Activated CD4-positive, alpha-beta T cell treated with anti-CD3 and anti-CD28 coated beads, Interleukin-10, Interleukin-2, amounts not matched to agents 100 ng/mL and 50 ng/mL, durations not matched to agents 16 hours and 8 hours (primary cell): Measurements from ENCODE around the gene USP44.
"Not testable (repeated sequence)": the region's sequence is repeated elsewhere in the genome, so short reads cannot be mapped to it uniquely, and the experiment has no call there.

Experiments
- DNase-seq: peaks from one replicate; pipeline ENCODE4 v3.0.0-alpha.2; 2020

The USP44 gene

GRCh38 chr12:95505039-95505438, 46.2 kb downstream of the USP44 start:
- no peak for DNase-seq

DNA sequence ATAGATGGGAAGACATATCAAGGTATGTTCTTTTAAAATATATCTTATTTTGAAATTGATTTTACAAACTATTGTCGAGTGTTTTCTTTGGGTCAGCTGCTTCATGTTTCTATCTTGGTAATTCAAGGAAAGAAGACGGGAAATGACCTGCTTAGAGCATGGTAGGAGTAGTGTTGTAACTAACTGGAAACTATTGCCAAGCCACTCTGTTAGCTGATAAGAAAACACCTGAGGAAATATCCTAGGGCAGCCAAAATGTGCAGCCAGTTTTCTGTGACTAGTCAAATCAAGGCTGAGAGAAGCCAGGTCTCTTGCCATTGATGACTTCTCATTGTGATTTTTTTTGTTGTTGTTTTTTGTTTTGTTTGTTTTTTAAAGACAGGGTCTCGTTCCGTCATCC, 47.1 kb downstream of the USP44 start:
- DNase-seq = no peak

- DNase-seq = no peak
Observed at GRCh38 chr12:95499772-95500171, 51.5 kb downstream of the USP44 start.

- no peak for DNase-seq
Observed at GRCh38 chr12:95498968-95499367, 52.3 kb downstream of the USP44 start.

DNA sequence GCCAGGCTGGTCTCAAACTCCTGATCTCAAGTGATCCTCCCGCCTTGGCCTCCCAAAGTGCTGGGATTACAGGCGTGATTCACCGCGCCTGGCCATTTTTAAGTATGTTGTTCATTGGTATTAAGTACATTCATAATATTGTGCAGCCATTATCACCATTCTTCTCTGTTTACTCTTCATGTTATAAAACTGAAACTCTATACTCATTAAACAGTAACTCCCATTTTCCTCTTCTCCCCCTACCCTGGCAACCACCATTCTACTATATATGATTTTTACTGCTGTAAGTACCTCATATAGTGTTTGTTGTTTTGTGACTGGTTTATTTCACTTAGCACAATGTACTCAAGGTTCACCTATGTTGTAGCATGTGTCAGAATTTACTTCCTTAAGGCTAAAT, 54.2 kb downstream of the USP44 start:
- DNase-seq = no peak

GRCh38 chr12:95495433-95495832, 55.8 kb downstream of the USP44 start:
- DNase-seq = no peak

DNA sequence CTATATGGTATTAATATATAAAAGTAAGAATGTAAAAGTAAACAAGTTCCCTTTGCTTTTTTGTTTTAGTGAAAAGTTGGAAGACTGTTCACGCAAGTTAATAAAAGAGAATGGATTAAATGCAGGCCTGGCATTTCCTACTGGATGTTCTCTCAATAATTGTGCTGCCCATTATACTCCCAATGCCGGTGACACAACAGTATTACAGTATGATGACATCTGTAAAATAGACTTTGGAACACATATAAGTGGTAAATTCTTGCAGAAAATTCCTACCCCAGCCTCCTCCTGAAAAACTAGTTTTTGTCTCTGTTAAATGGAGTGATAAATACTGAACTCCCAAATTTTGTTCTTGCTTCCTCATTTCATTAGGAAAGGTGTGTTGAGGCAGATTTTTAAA, 56.4 kb downstream of the USP44 start:
- no peak for DNase-seq

DNA sequence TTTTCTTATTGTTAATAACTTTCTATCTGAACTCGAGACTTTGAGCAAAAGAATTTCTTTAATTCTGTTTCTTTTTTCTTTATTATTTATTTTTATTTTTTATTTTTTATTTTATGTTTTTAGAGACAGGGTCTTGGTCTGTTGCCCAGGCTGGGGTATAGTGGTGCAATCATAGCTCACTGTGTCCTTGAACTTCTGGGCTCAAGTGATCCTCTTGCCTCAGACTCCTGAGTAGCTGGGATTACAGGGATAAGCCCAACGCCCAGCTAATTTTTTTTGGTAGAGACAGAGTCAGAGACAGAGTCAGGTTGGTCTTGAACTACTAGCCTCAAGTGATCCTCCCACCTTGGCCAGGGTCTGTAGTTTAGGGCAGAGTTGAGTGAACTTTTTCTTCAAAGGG, 58.8 kb downstream of the USP44 start:
- DNase-seq = no peak

- DNase-seq = no peak
Observed at GRCh38 chr12:95487024-95487423, 64.3 kb downstream of the USP44 start.

- DNase-seq = no peak
Observed at GRCh38 chr12:95484524-95484923, 66.8 kb downstream of the USP44 start.

GRCh38 chr12:95482564-95482963, 68.7 kb downstream of the USP44 start:
- not testable (repeated sequence) for DNase-seq

GRCh38 chr12:95481888-95482287, 69.4 kb downstream of the USP44 start:
- no peak for DNase-seq

DNA sequence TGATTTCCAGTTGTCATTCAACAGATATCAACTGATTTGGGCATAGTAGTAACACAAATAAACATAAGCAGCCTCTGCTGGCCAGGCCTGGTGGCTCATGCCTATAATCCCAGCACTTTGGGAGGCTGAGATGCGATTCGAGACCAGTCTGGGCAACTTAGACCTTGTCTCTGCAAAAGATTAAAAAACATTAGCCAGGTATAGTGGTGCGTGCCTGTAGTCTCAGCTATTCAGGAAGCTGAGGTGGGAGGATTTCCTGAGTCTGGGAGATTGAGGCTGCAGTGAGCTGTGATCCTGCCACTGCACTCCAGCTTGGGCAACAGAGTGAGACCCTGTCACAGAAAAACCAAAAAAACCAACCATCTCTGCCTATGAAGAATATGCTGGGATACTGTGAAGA, 70.2 kb downstream of the USP44 start:
- DNase-seq = no peak

GRCh38 chr12:95480230-95480629, 71.0 kb downstream of the USP44 start:
- no peak for DNase-seq

GRCh38 chr12:95474660-95474958, 76.7 kb downstream of the USP44 start:
- peak; percentile 18 for DNase-seq

DNA sequence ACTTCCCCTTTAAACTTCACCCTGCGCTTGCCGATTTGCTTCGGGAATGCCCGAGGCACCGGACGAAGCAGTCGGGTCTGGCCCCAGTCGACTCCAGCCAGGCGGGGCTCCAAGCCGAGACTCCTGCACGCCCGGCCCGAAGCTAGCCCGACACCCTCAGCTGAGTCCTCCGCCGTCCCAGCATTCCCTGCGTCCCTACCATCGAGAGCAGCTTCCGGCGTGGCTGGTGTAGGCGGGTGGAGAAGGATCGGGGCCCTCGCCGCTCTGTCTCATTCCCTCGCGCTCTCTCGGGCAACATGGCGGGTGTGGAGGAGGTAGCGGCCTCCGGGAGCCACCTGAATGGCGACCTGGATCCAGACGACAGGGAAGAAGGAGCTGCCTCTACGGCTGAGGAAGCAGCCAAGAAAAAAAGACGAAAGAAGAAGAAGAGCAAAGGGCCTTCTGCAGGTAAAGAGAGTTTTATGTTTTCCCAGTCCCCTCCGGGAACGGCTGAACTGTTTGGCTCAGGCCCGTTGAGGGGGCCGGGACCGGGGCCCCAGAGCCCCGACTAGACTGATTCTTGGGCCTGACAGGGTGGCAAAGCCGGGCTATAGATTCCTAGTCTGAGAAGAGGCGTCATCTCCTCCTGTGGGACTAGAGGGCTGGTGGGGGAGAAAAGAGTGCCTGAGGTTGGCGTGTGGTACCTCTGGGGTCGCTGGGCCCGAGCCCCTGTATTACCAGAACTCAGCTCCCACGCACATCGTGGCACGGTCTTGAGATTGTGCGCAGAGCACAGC, 77.2 kb downstream of the USP44 start, which contains the start of gene METAP2:
Gene METAP2, plus strand, starts transcription at position 269 of the 776 bp plus-strand sequence. Its CDS starts 28 bp downstream, at position 297.
- DNase-seq = peak; percentile 96

GRCh38 chr12:95473231-95473883, 77.9 kb downstream of the USP44 start:
- DNase-seq = peak; percentile 35

DNA sequence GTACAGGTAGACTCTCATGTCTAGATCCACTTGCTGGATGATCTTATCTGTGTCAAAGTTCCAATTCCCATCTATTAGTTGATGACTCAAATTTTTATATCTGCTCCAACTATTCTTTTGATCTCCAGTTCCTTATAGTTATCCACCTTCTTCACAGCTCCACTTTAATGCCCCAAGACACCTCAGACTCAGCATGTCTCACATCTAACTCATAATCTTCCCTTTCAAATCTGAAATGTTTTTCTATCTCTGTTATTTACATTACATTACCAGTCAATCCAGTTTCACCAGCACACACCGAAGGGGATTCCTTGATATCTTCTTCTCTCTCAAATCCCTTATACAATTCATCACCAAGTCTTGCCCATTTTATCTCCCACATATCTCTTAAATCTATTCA, 81.0 kb downstream of the USP44 start:
- DNase-seq = no peak
